GM19240 (cell line): Measurements from ENCODE around the gene TMPRSS11F.

Source experiments
- DNase-seq: peaks from one replicate; pipeline ENCODE4 v3.0.0; 2011; ENCODE audit warnings: low spot score; ENCODE audit not compliant: insufficient read length

The TMPRSS11F gene

DNA sequence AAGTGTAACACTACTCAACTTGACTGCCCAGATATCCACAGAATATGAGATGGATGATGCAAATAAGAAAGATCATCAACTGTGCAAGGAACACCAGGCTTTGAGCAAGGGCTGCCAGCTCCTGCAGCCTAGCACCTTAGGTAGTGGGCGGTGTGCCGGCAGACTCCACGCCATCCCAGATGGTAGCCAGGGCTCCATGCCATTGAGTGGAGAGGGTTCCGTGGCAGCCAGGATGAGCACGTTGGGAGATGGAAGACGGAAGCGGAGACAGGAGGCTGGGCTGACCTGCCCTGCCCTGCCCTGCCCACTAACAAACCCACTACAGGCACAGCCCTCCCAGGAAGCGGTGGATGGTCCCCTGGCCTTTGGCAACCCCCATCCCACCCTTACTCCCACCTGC is 51.9 kb downstream of the TMPRSS11F start:
- DNase-seq = no peak

- no peak for DNase-seq
Measured at GRCh38 chr4:68077301-68077700, 52.4 kb downstream of the TMPRSS11F start.

DNA sequence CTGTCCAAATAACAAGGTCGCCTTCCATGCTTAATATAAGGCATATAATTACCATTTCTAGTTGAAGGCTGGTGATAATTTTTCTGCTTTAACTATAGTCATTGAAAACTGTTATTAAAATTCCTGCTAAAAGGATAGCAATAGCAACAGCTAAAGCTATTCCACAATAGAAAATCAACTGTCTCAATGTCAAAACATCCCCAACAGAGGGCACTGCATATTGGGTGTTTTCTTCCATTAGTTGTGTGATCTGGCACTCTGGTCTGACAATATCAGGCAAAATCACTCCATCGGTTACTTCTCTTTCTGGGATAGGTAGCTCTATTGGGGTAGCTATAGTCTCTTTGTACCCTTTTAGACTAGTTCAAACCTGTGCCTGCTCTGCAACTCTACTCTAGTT is 53.5 kb downstream of the TMPRSS11F start:
- no peak for DNase-seq

DNA sequence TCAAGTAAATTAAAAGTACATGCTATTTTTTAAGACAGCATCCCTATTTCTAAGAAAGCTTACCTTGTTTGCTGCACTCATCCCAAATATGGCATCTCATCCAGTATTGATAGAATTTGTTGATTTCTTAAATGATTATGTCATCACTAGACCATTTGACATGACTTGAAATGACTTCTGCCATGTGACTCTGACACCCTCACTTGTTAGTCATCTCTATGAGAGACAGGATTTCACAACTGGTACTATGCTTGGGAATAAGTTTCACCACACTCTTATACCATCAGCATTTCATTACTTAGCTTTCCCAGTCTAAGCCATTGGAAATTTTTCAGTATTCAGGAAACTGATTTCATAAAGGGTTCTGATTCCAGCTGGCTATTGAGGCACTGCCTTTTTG is 55.3 kb downstream of the TMPRSS11F start:
- no peak for DNase-seq

GRCh38 chr4:68070302-68070701 is 59.4 kb downstream of the TMPRSS11F start:
- DNase-seq = no peak

- no peak for DNase-seq
Measured at GRCh38 chr4:68062501-68062900, 67.2 kb downstream of the TMPRSS11F start.

GRCh38 chr4:68038272-68038671 is 91.4 kb downstream of the TMPRSS11F start:
- DNase-seq = no peak

- DNase-seq = no peak
Measured at GRCh38 chr4:68021185-68021584, 108.5 kb downstream of the TMPRSS11F start.

DNA sequence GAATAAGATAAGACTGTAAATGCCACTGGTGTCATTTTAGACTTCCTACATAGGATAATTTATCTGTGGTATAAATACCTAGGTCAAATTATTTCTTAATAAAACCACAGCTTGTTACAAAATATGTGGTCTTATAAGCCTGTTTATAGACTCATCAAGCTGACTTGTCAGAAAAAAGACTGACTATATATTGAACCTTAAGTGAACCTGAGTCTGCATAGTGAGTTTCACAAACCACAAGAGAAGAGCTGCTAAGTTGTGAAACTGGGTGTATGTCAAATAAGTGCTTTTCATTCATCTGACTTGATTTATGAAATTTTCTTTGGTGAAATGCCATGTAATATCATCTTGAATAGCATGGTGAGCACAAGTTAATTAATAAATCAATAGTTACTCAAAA is 118.0 kb downstream of the TMPRSS11F start:
- DNase-seq = no peak
